Stimulated activated effector memory CD8-positive, alpha-beta T cell treated with anti-CD3 and anti-CD28 coated beads, Interleukin-12 subunit alpha, Interleukin-12 subunit beta, amount 100 ng/mL, for 72 hours (primary cell): ENCODE data around the gene JADE1.

ENCODE experiments used
- ATAC-seq: fragments of 150-1000 bp; cut with Tn5 transposase; 2 replicates; pipeline ENCODE4 v1.10.0; 2021
- DNase-seq, 2 donors: peaks; one replicate each; pipeline ENCODE4 v3.0.0; 2021 to 2022; ENCODE audit warnings: low spot score in 2 of 2
- H3K27ac Mint-ChIP-seq: one replicate; pipeline ENCODE4 v1.8.0; 2022; ENCODE audit warnings: mild to moderate bottlenecking, mixed read lengths
- H3K36me3 Mint-ChIP-seq: one replicate; pipeline ENCODE4 v1.8.0; 2022; ENCODE audit warnings: mild to moderate bottlenecking, mixed read lengths
- H3K4me1 Mint-ChIP-seq: one replicate; pipeline ENCODE4 v1.8.0; 2022; ENCODE audit warnings: mixed read lengths
- H3K4me3 Mint-ChIP-seq: one replicate; pipeline ENCODE4 v1.8.0; 2022; ENCODE audit warnings: mild to moderate bottlenecking, mixed read lengths
- H3K9me3 Mint-ChIP-seq: one replicate; pipeline ENCODE4 v1.8.0; 2022; ENCODE audit warnings: mixed read lengths

JADE1 gene

DNA sequence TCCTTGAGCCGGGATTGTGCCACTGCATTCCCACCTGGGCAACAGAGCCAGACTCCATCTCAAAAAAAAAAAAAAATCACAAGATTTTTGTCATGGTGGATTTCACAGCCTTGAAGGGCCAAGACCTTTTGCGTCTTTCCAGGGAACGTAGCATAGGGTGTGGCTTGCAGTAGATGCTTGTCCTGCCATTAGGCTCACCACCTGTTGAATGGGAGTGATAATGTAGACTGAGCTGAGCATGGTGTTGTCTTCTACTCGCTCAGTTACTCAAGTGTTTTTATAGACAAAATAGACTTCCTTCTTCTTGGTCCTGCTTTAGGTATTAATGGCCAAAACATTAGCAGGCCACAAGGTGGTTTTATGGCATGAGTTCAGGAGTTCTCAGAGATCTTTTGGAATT is 40.8 kb downstream of the JADE1 start:
- Mint-ChIP-seq H3K9me3 (no peaks in the 10 kb centered on the region), H3K4me3 (no peak overlapping the region), H3K36me3 (peaks cover 100% of the 10 kb centered on the region), H3K27ac (peak overlapping the region; percentile 68), H3K4me1 (peaks cover 37% of the 10 kb centered on the region)
- DNase-seq (no peak), ATAC-seq (no peak)

GRCh38 chr4:128853741-128854140 is 44.2 kb downstream of the JADE1 start:
- no peaks in the 10 kb centered on the region for H3K9me3 Mint-ChIP-seq
- H3K4me3 Mint-ChIP-seq = no peak overlapping the region
- ATAC-seq = no peak
- DNase-seq = no peak
- H3K27ac Mint-ChIP-seq = peak overlapping the region; percentile 80
- peaks cover 37% of the 10 kb centered on the region for H3K4me1 Mint-ChIP-seq
- H3K36me3 Mint-ChIP-seq = peaks cover 100% of the 10 kb centered on the region

GRCh38 chr4:128854433-128854832 is 44.9 kb downstream of the JADE1 start:
- Mint-ChIP-seq H3K9me3 (no peaks in the 10 kb centered on the region), H3K4me3 (peak overlapping the region; percentile 27), H3K4me1 (peaks cover 44% of the 10 kb centered on the region), H3K27ac (peak overlapping the region; percentile 80), H3K36me3 (peaks cover 100% of the 10 kb centered on the region)
- DNase-seq (peak in 1 of 2 donors; percentile 56), ATAC-seq (peak; percentile 98)

DNA sequence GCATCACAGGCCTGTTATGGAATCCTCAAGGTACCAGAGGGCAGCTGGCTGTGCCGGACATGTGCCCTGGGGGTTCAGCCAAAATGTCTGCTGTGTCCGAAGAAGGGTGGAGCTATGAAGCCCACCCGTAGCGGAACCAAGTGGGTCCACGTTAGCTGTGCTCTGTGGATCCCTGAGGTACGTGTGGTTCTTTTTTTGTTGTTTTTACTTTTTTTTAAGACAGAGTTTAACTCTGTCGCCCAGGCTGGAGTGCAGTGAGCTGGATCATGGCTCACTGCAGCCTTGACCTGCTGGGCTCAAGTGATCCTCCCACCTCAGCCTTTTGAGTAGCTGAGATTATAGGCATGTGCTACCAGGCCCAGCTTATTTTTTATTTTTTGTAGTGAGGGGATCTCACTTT is 46.1 kb downstream of the JADE1 start:
- H3K4me1 Mint-ChIP-seq = peaks cover 56% of the 10 kb centered on the region
- ATAC-seq = no peak
- no peaks in the 10 kb centered on the region for H3K9me3 Mint-ChIP-seq
- no peak for DNase-seq
- no peak overlapping the region for H3K4me3 Mint-ChIP-seq
- peaks cover 100% of the 10 kb centered on the region for H3K36me3 Mint-ChIP-seq
- H3K27ac Mint-ChIP-seq = peak overlapping the region; percentile 80

- DNase-seq (no peak), ATAC-seq (no peak)
- peaks cover 61% of the 10 kb centered on the region for H3K4me1 Mint-ChIP-seq
- no peak overlapping the region for H3K4me3 Mint-ChIP-seq
- H3K36me3 Mint-ChIP-seq = peaks cover 100% of the 10 kb centered on the region
- peak overlapping the region; percentile 50 for H3K27ac Mint-ChIP-seq
- H3K9me3 Mint-ChIP-seq = no peaks in the 10 kb centered on the region
These were observed 46.7 kb downstream of the JADE1 start for GRCh38 chr4:128856246-128856645.

DNA sequence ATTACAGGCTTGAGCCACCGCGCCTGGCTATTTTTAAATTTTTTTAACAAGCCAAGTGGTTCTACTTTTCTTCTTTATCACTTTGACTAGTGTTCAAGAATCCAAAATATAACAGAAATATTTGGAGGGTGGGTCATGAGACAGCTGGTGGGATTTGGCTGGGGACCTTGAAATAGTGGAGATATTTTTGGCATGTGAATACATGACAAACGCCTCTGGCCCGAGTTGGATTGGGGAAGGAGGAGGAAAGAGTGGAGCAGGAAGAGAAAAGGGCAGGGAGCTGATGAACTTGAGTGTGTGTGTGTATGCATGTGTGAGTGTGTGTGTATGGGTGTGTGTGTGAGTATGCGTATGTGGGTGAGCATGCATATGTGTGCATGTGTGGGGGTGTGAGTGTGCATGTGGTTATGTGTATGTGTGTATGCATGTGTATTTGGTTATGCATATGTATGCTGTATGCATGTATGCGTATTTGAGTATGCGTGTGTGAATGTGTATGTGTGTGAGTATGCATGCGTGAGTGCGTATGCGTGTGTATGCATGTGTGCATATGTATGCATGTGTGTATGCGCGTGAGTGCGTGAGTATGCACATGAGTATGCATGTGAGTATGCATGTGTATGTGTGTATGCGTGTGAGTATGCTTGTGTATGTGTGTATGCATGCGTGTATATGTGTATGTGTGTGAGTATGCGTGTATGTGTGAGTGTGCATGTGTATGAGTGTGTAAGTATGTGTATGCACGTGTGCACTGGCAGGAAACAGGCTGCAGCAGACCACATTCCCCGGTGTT is 49.6 kb downstream of the JADE1 start:
- no peak overlapping the region for H3K27ac Mint-ChIP-seq
- H3K4me1 Mint-ChIP-seq = peaks cover 71% of the 10 kb centered on the region
- ATAC-seq = no peak
- H3K9me3 Mint-ChIP-seq = no peaks in the 10 kb centered on the region
- no peak overlapping the region for H3K4me3 Mint-ChIP-seq
- H3K36me3 Mint-ChIP-seq = peaks cover 100% of the 10 kb centered on the region
- DNase-seq = peak in 1 of 2 donors; percentile 18

- DNase-seq (no peak), ATAC-seq (no peak)
- peaks cover 100% of the 10 kb centered on the region for H3K36me3 Mint-ChIP-seq
- no peaks in the 10 kb centered on the region for H3K9me3 Mint-ChIP-seq
- H3K4me1 Mint-ChIP-seq = peaks cover 63% of the 10 kb centered on the region
- no peak overlapping the region for H3K4me3 Mint-ChIP-seq
- H3K27ac Mint-ChIP-seq = peak overlapping the region; percentile 84
These were observed 50.6 kb downstream of the JADE1 start for GRCh38 chr4:128859887-128860677.

DNA sequence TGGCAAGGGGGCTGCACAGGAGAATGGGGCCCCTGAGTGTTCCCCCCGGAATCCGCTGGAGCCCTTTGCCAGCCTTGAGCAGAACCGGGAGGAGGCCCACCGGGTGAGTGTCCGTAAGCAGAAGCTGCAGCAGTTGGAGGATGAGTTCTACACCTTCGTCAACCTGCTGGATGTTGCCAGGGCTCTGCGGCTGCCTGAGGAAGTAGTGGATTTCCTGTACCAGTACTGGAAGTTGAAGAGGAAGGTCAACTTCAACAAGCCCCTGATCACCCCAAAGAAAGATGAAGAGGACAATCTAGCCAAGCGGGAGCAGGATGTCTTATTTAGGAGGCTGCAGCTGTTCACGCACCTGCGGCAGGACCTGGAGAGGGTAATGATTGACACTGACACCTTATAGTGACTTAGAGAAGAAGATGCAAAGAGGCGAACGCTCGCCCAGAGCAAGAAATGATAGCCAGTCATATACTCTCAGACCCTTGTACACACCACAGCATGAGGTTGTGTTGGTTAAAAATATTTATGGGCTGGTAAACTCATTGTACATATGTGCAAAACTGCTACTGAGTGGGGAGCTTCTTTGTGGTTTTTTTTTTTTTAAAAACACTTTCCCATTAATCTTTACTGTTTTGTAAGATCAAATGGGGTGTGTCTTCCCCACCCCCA is 52.5 kb downstream of the JADE1 start:
- DNase-seq = no peak
- Mint-ChIP-seq H3K9me3 (no peaks in the 10 kb centered on the region), H3K4me1 (peaks cover 62% of the 10 kb centered on the region), H3K27ac (peak overlapping the region; percentile 84), H3K4me3 (peak overlapping the region; percentile 29), H3K36me3 (peaks cover 100% of the 10 kb centered on the region)
- peak; percentile 38 for ATAC-seq

GRCh38 chr4:128862608-128863311 is 53.3 kb downstream of the JADE1 start:
- Mint-ChIP-seq H3K27ac (peak overlapping the region; percentile 84), H3K36me3 (peaks cover 93% of the 10 kb centered on the region), H3K9me3 (no peaks in the 10 kb centered on the region), H3K4me1 (peaks cover 60% of the 10 kb centered on the region), H3K4me3 (peak overlapping the region; percentile 29)
- DNase-seq (peak; percentile 9 to 60), ATAC-seq (peak; percentile 95)

DNA sequence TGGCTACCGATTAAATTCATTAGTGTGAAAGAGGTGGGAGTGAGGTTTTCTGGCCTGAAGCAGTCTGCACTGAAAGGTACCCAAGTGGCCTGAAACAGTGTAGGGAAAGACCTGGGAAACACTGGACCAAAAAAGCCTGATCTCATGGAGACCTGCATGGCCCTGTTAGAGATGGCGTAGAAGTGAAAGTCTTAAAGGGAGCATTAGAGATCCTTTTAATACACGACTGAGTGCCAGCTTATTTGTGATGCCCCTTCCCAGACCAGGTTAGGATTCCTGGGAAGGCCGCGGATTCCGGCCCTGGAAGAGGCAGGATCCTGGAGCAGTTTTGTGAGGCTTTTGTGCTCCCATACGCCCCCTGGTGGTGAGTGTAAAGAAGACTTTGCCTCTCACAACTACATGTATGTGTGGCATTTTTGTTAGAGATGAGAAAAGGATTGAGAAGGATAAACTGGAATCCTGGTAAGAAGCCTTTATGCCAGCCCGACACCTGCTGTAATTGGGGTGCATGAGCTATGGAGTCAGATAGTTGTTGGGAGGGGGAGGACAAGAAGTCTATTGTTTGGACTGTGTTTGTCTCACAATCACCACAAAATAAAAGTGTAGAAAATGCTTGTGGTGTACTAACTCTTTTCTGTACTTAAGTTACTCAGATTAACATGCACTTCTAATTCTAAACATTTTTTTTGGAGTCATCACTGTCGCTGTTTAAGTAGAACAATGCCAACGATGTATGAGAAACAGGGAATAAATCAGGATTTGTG is 54.0 kb downstream of the JADE1 start:
- H3K27ac Mint-ChIP-seq = peak overlapping the region; percentile 84
- H3K4me1 Mint-ChIP-seq = peaks cover 56% of the 10 kb centered on the region
- DNase-seq = peak; percentile 49 to 74
- peak overlapping the region; percentile 29 for H3K4me3 Mint-ChIP-seq
- H3K9me3 Mint-ChIP-seq = no peaks in the 10 kb centered on the region
- H3K36me3 Mint-ChIP-seq = peaks cover 91% of the 10 kb centered on the region
- no peak for ATAC-seq

DNA sequence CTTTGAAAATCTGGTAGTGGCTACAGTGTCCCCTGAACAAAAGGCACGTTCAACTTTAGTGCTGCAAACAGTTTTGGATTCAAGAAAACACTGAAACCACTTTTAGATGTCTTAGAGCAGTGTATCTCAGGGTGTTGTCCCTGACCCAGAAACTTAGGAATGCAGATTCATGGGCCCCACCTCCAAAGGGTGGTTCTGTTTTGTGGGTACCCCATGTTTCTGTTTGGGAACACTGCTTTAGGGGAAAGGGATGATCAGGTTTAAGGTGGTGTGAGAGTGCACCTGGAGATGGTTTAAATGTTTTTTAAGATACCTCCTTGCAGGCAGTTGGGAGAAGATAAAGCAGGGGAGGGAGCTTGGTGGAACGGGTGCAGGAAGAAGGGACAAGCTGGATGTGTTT is 55.6 kb downstream of the JADE1 start:
- Mint-ChIP-seq H3K4me1 (peaks cover 49% of the 10 kb centered on the region), H3K27ac (peak overlapping the region; percentile 91), H3K4me3 (no peak overlapping the region), H3K36me3 (peaks cover 91% of the 10 kb centered on the region), H3K9me3 (no peaks in the 10 kb centered on the region)
- ATAC-seq = no peak
- DNase-seq = no peak

DNA sequence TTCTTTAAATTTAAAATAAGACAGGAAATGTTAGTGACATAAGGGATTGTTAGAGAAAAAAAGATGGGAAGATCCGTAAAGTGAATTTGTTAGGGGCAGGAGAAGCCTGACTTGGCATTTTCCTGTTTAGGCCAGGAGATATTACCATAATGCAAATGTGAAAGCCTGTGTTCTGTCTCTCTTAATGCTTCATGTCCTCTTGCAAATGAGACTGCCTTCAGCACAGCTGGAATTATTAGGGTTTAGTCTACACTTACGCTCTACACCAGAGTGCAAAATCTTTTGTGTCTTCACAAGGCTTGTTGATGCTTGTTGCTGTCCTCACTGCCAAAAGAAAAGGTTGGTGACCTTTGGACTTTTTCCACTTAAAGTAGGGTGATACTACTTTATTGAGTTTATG is 56.8 kb downstream of the JADE1 start:
- DNase-seq (no peak), ATAC-seq (no peak)
- Mint-ChIP-seq H3K9me3 (no peaks in the 10 kb centered on the region), H3K36me3 (peaks cover 91% of the 10 kb centered on the region), H3K27ac (peak overlapping the region; percentile 58), H3K4me1 (peaks cover 42% of the 10 kb centered on the region), H3K4me3 (no peak overlapping the region)

GRCh38 chr4:128866691-128867090 is 57.2 kb downstream of the JADE1 start:
- no peak for ATAC-seq
- H3K27ac Mint-ChIP-seq = peak overlapping the region; percentile 58
- H3K36me3 Mint-ChIP-seq = peaks cover 91% of the 10 kb centered on the region
- H3K4me1 Mint-ChIP-seq = peaks cover 38% of the 10 kb centered on the region
- H3K9me3 Mint-ChIP-seq = no peaks in the 10 kb centered on the region
- H3K4me3 Mint-ChIP-seq = no peak overlapping the region
- DNase-seq = no peak

- DNase-seq = no peak
- ATAC-seq = no peak
- Mint-ChIP-seq H3K27ac (peak overlapping the region; percentile 79), H3K4me1 (peaks cover 23% of the 10 kb centered on the region), H3K36me3 (peaks cover 91% of the 10 kb centered on the region), H3K4me3 (no peak overlapping the region), H3K9me3 (no peaks in the 10 kb centered on the region)
These were observed 59.3 kb downstream of the JADE1 start for GRCh38 chr4:128868758-128869157.
